ENCODE results near the gene PDE11A. TPM values are rescaled to one million over a fixed set of nuclear protein-coding genes. Genes with fewer than 3 reads are reported as not detected.
A peak's percentile ranks its signal among the peaks of the same experiment; 100 is the strongest.

Gene PDE11A
- total and polyA plus RNA-seq, 2 experiments from 2014 or later, result 0.08 to 0.73 TPM

DNA sequence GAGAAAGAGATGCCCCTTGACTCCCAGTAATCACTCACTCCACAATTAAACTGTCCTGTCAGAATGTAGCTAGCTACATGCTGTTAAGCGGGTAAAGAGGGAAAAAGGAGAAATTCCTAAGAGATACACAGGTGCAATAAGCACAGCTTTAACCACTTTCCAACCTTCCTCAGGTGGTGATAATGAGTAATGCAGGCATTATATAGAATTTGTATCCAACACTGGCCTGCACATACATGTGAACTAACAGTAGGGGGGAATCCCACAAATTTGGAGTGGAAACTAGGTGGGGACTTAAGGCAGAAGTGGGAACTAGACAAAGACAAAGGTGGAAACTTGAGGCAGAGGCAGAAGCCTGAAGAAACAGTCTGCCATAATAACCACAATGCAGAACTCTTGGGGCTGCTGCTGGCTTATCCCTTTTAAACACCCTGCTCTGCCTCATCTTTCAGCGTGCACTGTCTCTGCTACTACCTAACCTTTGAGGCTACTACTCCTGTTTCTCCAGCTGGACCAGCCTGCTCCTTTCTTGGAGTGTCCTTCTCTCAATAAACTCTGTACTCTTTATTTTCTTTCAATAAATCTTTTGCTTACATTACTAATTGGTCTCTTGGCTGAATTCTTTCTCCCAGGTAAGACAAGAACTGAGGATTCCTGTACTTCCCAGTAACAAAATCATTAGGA, 259.7 kb downstream of the PDE11A start:
- Histone ChIP-seq H3K4me1 (ENCODE audit: insufficient read depth) (no peaks in the 10 kb centered on the region), H3K4me3 (no peak overlapping the region), H3K36me3 (ENCODE audit: insufficient read depth) (no peaks in the 10 kb centered on the region), H3K4me2 (no peak overlapping the region), H3K79me2 (replicated peaks; ENCODE audit: insufficient read depth) (no peaks in the 10 kb centered on the region), H4K20me1 (replicated peaks; ENCODE audit: insufficient read depth) (no peaks in the 10 kb centered on the region), H3K27ac (ENCODE audit: low read depth) (no peak overlapping the region), H3K9me2 (ENCODE audit: insufficient read depth) (no peaks in the 10 kb centered on the region), H2AFZ (no peak overlapping the region), H3K27me3 (ENCODE audit: insufficient read depth) (no peaks in the 10 kb centered on the region), H3F3A (replicated peaks; ENCODE audit: low read depth) (no peaks in the 10 kb centered on the region)
- TF ChIP-seq STAT1 (IDR thresholded peaks at IDR 0.05; ENCODE audit: unreplicated experiment), result no peak
- TF ChIP-seq, protein P1, sequence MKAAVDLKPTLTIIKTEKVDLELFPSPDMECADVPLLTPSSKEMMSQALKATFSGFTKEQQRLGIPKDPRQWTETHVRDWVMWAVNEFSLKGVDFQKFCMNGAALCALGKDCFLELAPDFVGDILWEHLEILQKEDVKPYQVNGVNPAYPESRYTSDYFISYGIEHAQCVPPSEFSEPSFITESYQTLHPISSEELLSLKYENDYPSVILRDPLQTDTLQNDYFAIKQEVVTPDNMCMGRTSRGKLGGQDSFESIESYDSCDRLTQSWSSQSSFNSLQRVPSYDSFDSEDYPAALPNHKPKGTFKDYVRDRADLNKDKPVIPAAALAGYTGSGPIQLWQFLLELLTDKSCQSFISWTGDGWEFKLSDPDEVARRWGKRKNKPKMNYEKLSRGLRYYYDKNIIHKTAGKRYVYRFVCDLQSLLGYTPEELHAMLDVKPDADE (IDR thresholded peaks at IDR 0.05), result no peak
- TF ChIP-seq POLR2AphosphoS5 (IDR thresholded peaks at IDR 0.05; ENCODE audit: low read depth), result no peak
- no peak for TF ChIP-seq EZH2phosphoT487 (IDR thresholded peaks at IDR 0.05; ENCODE audit: unreplicated experiment)
- no peak for TF ChIP-seq NANOG (IDR thresholded peaks at IDR 0.05; ENCODE audit: borderline replicate concordance)
- TF ChIP-seq EZH2 (IDR thresholded peaks at IDR 0.05; ENCODE audit: low read depth, unreplicated experiment), result no peak
- TF ChIP-seq, protein P2, sequence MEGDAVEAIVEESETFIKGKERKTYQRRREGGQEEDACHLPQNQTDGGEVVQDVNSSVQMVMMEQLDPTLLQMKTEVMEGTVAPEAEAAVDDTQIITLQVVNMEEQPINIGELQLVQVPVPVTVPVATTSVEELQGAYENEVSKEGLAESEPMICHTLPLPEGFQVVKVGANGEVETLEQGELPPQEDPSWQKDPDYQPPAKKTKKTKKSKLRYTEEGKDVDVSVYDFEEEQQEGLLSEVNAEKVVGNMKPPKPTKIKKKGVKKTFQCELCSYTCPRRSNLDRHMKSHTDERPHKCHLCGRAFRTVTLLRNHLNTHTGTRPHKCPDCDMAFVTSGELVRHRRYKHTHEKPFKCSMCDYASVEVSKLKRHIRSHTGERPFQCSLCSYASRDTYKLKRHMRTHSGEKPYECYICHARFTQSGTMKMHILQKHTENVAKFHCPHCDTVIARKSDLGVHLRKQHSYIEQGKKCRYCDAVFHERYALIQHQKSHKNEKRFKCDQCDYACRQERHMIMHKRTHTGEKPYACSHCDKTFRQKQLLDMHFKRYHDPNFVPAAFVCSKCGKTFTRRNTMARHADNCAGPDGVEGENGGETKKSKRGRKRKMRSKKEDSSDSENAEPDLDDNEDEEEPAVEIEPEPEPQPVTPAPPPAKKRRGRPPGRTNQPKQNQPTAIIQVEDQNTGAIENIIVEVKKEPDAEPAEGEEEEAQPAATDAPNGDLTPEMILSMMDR (conservative IDR thresholded peaks at IDR 0.05; ENCODE audit: low read depth in 2 of 2), result no peak; a peak in 1 of 4 replicates
- no peak for TF ChIP-seq CREB1 (CRISPR knock-in tag; IDR thresholded peaks at IDR 0.05; ENCODE audit: low read depth)
- Mint-ChIP-seq H3K27ac (no peak overlapping the region), H3K4me1 (no peaks in the 10 kb centered on the region), H3K36me3 (ENCODE audit: low read depth) (no peaks in the 10 kb centered on the region), H3K9me3 (peaks cover 4% of the 10 kb centered on the region; the same call in 1 of the 3 replicates), H3K27me3 (ENCODE audit: insufficient read depth, low read depth, poor library complexity) (peaks cover 2% of the 10 kb centered on the region), H3K4me3 (no peak overlapping the region)
- DNase-seq (ENCODE audit: low spot score), result peak; percentile 7
- no peak for ATAC-seq

DNA sequence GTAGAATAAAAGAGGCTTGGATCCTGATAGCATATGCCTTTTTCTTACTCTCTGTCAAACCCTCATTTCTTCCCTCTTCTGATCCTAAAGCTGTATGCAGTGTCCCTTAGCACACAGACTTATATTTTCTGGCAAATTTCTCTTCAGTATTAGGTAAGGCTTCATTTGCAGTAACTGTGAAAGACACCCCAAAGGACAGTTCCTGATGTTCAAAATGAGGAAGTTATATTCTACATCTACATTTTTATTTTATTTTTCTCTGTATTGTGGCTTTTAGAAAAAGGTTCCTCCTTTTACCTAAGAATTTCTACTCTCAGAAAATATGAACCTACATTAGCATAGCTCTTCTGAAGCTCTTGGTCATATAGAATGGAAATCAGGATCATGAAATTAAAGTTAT, 261.7 kb downstream of the PDE11A start:
- H3K27me3 ChIP-seq (ENCODE audit: insufficient read depth), result no peaks in the 10 kb centered on the region
- TF ChIP-seq, protein P3, sequence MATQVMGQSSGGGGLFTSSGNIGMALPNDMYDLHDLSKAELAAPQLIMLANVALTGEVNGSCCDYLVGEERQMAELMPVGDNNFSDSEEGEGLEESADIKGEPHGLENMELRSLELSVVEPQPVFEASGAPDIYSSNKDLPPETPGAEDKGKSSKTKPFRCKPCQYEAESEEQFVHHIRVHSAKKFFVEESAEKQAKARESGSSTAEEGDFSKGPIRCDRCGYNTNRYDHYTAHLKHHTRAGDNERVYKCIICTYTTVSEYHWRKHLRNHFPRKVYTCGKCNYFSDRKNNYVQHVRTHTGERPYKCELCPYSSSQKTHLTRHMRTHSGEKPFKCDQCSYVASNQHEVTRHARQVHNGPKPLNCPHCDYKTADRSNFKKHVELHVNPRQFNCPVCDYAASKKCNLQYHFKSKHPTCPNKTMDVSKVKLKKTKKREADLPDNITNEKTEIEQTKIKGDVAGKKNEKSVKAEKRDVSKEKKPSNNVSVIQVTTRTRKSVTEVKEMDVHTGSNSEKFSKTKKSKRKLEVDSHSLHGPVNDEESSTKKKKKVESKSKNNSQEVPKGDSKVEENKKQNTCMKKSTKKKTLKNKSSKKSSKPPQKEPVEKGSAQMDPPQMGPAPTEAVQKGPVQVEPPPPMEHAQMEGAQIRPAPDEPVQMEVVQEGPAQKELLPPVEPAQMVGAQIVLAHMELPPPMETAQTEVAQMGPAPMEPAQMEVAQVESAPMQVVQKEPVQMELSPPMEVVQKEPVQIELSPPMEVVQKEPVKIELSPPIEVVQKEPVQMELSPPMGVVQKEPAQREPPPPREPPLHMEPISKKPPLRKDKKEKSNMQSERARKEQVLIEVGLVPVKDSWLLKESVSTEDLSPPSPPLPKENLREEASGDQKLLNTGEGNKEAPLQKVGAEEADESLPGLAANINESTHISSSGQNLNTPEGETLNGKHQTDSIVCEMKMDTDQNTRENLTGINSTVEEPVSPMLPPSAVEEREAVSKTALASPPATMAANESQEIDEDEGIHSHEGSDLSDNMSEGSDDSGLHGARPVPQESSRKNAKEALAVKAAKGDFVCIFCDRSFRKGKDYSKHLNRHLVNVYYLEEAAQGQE (IDR thresholded peaks at IDR 0.05; ENCODE audit: unreplicated experiment), result no peak

More for the DNA sequence above, 261.7 kb downstream of the PDE11A start:
- ATAC-seq (no peak), DNase-seq (ENCODE audit: low spot score) (no peak)
- Mint-ChIP-seq H3K4me3 (no peak overlapping the region), H3K9me3 (peaks cover 7% of the 10 kb centered on the region; the same call in 1 of the 3 replicates), H3K36me3 (ENCODE audit: low read depth) (no peaks in the 10 kb centered on the region), H3K4me1 (no peaks in the 10 kb centered on the region), H3K27ac (no peak overlapping the region), H3K27me3 (ENCODE audit: insufficient read depth, low read depth, poor library complexity) (peaks cover 2% of the 10 kb centered on the region)
- Histone ChIP-seq H3K4me3 (no peak overlapping the region), H2AFZ (no peak overlapping the region), H3K79me2 (replicated peaks; ENCODE audit: insufficient read depth) (no peaks in the 10 kb centered on the region), H3K4me1 (ENCODE audit: insufficient read depth) (no peaks in the 10 kb centered on the region), H3K36me3 (ENCODE audit: insufficient read depth) (no peaks in the 10 kb centered on the region), H3K27ac (ENCODE audit: low read depth) (no peak overlapping the region), H3K9me2 (ENCODE audit: insufficient read depth) (no peaks in the 10 kb centered on the region), H3F3A (replicated peaks; ENCODE audit: low read depth) (no peaks in the 10 kb centered on the region), H3K4me2 (no peak overlapping the region), H4K20me1 (replicated peaks; ENCODE audit: insufficient read depth) (no peaks in the 10 kb centered on the region)
